HEK293 (cell line): ENCODE results near the gene CTSO.

Source experiments
- MZF1 ChIP-seq: fragments of 450-650 bp; formaldehyde crosslinking; IDR thresholded peaks from 2 replicates; pipeline ENCODE4 v1.5.1; 2017; ENCODE audit warnings: missing biosample characterization, missing genetic modification characterization, borderline replicate concordance
- SCRT1 ChIP-seq: fragments of 450-650 bp; formaldehyde crosslinking; IDR thresholded peaks from 2 replicates; pipeline ENCODE4 v1.5.1; 2016; ENCODE audit warnings: missing biosample characterization, missing genetic modification characterization, borderline replicate concordance
- TSHZ1 ChIP-seq: fragments of 450-650 bp; formaldehyde crosslinking; IDR thresholded peaks from 2 replicates; pipeline ENCODE4 v1.5.1; 2016; ENCODE audit warnings: missing biosample characterization, missing genetic modification characterization, borderline replicate concordance
- ZBTB17 ChIP-seq: fragments of 450-650 bp; formaldehyde crosslinking; IDR thresholded peaks from 2 replicates; pipeline ENCODE4 v1.5.1; 2016; ENCODE audit warnings: missing biosample characterization, missing genetic modification characterization
- ZBTB44 ChIP-seq: fragments of 450-650 bp; IDR thresholded peaks from 2 replicates; pipeline ENCODE4 v1.5.1; 2018; ENCODE audit warnings: missing biosample characterization, mild to moderate bottlenecking, missing genetic modification characterization
- ZBTB48 ChIP-seq: fragments of 450-650 bp; formaldehyde crosslinking; IDR thresholded peaks from 2 replicates; pipeline ENCODE4 v1.5.1; 2016; ENCODE audit warnings: missing biosample characterization, missing genetic modification characterization
- ZBTB8A ChIP-seq: fragments of 450-650 bp; formaldehyde crosslinking; IDR thresholded peaks from 2 replicates; pipeline ENCODE4 v1.5.1; 2016; ENCODE audit warnings: missing biosample characterization, missing genetic modification characterization
- ZFP3 ChIP-seq: fragments of 450-650 bp; formaldehyde crosslinking; IDR thresholded peaks from 2 replicates; pipeline ENCODE4 v1.5.1; 2016; ENCODE audit warnings: low read depth, missing biosample characterization, missing genetic modification characterization
- ZNF335 ChIP-seq: fragments of 450-650 bp; formaldehyde crosslinking; conservative IDR thresholded peaks from 2 replicates; pipeline ENCODE4 v1.5.1; 2016; ENCODE audit warnings: missing biosample characterization, missing genetic modification characterization
- ZNF341 ChIP-seq: fragments of 450-650 bp; formaldehyde crosslinking; IDR thresholded peaks from 2 replicates; pipeline ENCODE4; 2016; ENCODE audit warnings: low read depth, missing biosample characterization, missing genetic modification characterization
- ZNF394 ChIP-seq: fragments of 450-650 bp; formaldehyde crosslinking; IDR thresholded peaks from 2 replicates; pipeline ENCODE4 v1.5.1; 2016; ENCODE audit warnings: missing biosample characterization, missing genetic modification characterization, mild to moderate bottlenecking, moderate library complexity, borderline replicate concordance
- ZNF558 ChIP-seq: fragments of 450-650 bp; formaldehyde crosslinking; IDR thresholded peaks from 2 replicates; pipeline ENCODE4 v1.5.1; 2016; ENCODE audit warnings: missing biosample characterization, missing genetic modification characterization
- ZNF561 ChIP-seq: fragments of 450-650 bp; IDR thresholded peaks from 2 replicates; pipeline ENCODE4 v1.5.1; 2018; ENCODE audit warnings: missing biosample characterization, missing genetic modification characterization, borderline replicate concordance
- ZNF692 ChIP-seq: fragments of 450-650 bp; formaldehyde crosslinking; IDR thresholded peaks from 2 replicates; pipeline ENCODE4 v1.5.1; 2016; ENCODE audit warnings: missing biosample characterization, missing genetic modification characterization
- ZSCAN23 ChIP-seq: fragments of 450-650 bp; formaldehyde crosslinking; IDR thresholded peaks from 2 replicates; pipeline ENCODE4 v1.5.1; 2016; ENCODE audit warnings: missing biosample characterization, missing genetic modification characterization
- ZSCAN30 ChIP-seq: fragments of 450-650 bp; IDR thresholded peaks from 2 replicates; pipeline ENCODE4 v1.5.1; 2018; ENCODE audit warnings: missing biosample characterization, mild to moderate bottlenecking, missing genetic modification characterization, moderate library complexity
- ZXDB ChIP-seq: fragments of 450-650 bp; formaldehyde crosslinking; IDR thresholded peaks from 2 replicates; pipeline ENCODE4 v1.5.1; 2016; ENCODE audit warnings: missing biosample characterization, missing genetic modification characterization
- TF ChIP-seq, protein P1 (sequence below): fragments of 450-650 bp; formaldehyde crosslinking; IDR thresholded peaks from 2 replicates; pipeline ENCODE4 v1.5.1; 2016; ENCODE audit warnings: missing biosample characterization, missing genetic modification characterization

Gene CTSO

GRCh38 chr4:155953151-155954117, at the start of gene CTSO (continued):
- TF ChIP-seq TSHZ1 (no peak), ZNF561 (tag by site-specific recombination) (peak; percentile 82; the same call in 1 of the 2 replicates), ZBTB44 (tag by site-specific recombination) (no peak), ZBTB48 (tag by site-specific recombination) (no peak), ZNF692 (tag by site-specific recombination) (peak; percentile 66; the same call in 1 of the 2 replicates), ZNF394 (tag by site-specific recombination) (peak; percentile 21; the same call in 1 of the 2 replicates), ZNF335 (tag by site-specific recombination) (peak; percentile 78), ZNF341 (tag by site-specific recombination) (peak; percentile 65), ZFP3 (tag by site-specific recombination) (no peak), SCRT1 (0 out of 2 replicates have a peak, but pooled peaks have one; percentile 43), ZXDB (tag by site-specific recombination) (0 out of 2 replicates have a peak, but pooled peaks have one; percentile 29), ZBTB17 (peak; percentile 69), ZSCAN23 (tag by site-specific recombination) (no peak), ZNF558 (tag by site-specific recombination) (no peak), ZBTB8A (tag by site-specific recombination) (peak; percentile 49), ZSCAN30 (tag by site-specific recombination) (0 out of 2 replicates have a peak, but pooled peaks have one; percentile 61), MZF1 (0 out of 2 replicates have a peak, but pooled peaks have one; percentile 35)
- TF ChIP-seq, protein P1, sequence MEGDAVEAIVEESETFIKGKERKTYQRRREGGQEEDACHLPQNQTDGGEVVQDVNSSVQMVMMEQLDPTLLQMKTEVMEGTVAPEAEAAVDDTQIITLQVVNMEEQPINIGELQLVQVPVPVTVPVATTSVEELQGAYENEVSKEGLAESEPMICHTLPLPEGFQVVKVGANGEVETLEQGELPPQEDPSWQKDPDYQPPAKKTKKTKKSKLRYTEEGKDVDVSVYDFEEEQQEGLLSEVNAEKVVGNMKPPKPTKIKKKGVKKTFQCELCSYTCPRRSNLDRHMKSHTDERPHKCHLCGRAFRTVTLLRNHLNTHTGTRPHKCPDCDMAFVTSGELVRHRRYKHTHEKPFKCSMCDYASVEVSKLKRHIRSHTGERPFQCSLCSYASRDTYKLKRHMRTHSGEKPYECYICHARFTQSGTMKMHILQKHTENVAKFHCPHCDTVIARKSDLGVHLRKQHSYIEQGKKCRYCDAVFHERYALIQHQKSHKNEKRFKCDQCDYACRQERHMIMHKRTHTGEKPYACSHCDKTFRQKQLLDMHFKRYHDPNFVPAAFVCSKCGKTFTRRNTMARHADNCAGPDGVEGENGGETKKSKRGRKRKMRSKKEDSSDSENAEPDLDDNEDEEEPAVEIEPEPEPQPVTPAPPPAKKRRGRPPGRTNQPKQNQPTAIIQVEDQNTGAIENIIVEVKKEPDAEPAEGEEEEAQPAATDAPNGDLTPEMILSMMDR (tag by site-specific recombination), result peak; percentile 74; the same call in 1 of the 2 replicates
- TF ChIP-seq, all 188 proteins: peak for 21
